ENCODE measurements around the gene SLC38A6.

Gene SLC38A6

DNA sequence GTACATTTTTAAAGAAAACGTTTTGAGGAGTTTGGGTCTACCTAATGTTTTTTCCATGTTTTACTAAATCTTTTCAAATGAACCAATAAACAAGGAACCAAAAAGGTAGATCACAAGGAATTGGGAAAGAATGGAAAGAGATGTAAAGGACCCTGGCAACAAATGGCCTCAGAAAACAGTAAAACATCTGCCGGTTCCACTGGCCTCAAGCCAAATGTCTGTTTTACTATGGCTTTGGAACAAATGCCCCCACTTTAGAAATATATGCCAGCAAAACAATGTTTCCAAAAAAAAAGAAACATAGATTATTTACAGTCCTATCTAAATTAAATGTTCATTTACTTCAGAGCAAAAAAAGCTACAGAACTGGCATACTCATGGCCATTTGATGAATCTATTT, 3.2 kb upstream of the SLC38A6 start:
- no peak for DNase-seq (ENCODE audit: low spot score)

DNA sequence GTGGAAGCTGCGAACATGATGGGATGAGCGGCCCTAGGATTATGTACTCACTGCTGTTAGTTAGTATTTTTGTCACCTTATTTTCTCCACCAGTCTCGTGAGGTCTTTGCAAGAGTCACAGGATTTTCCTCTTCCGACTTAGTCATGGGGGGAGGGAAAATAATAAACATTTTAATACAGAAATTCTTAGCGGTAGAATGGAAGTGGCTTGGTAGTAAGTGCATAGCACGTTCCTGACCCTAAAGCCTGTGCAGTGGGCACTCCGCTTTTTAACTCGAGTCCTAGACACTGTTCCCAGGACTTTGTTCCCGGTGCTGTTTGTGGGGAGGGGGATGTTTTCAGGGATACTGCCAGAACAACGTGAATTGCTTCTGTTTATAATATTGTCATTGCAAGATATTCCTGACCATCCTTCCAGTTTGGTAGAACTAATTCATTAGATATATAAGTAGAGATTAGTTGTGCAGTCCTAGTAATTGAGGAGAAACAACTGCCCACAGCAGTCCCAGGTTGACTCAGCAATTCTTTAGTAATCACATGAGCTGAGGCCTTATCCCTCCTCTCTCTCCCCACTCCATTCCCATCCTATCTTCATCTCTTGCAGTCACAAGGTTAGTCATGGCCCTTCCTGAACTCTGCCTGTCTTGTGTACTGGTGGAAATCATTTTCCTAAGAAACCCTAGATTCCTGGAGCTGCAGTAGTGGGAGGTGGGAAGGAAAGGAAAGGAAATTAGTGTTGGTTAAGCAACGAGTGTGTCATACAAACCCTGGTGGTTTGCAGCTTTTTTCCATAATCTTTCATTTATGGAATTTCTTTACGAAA, 799 bp downstream of the SLC38A6 start:
- peak; percentile 36 for DNase-seq (ENCODE audit: low spot score)

DNA sequence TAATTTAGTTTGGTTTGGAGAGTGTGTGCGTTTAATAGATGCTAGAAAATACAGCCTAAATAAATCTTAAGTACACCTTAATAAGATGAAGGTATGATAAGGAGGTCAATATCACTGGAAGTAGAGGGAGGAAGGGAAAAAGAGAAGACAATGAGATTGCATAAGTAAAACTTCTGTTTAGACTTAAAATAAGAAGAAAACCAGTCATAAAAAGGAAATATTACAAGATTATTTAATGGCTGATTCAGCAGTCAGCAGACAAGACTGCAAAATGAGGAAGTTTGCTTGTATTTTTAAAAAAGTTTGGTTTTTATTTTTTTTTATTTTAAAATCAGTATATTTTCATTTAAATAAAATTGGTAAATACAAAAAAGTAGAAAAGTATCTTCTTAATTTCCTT, 3.2 kb downstream of the SLC38A6 start:
- no peak for DNase-seq (ENCODE audit: low spot score)

DNA sequence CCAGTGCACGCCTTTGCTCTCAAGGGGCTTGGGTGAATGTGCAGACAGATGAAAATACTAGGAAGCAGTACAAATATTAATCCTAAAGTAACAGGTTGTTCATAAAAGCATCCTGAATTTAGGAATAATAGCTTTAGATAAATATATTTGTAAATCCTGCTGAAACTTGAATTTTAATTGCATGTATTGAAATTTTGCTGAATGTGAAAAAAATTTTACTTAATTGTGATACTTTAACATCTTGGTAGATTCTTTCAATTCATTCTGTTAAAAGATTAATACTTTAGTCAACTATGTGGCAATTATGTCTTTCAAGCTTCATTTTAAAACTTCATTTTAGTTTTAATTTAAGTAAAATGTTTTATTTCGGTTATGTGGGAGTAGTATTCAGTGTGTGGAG, 5.5 kb downstream of the SLC38A6 start:
- no peak for DNase-seq (ENCODE audit: low spot score)

DNA sequence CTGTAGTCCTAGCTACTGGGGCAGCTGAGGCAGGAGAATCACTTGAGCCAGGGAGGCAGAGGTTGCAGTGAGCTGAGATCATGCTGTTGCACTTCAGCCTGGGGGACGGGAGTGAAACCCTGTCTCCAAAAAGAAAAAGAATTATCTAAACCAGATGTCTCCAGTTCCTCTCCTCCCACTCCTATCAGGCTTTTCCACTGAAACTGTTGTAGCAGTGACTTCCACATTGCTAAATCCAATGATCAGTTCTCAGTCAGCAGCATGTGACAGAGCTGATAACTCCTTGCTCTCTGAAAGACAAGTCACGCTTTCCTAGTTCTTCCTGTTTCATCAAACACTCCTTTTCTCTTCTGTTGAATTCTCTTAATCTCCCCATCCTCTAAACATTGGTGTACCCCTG, 8.6 kb downstream of the SLC38A6 start:
- DNase-seq (ENCODE audit: low spot score) = no peak

DNA sequence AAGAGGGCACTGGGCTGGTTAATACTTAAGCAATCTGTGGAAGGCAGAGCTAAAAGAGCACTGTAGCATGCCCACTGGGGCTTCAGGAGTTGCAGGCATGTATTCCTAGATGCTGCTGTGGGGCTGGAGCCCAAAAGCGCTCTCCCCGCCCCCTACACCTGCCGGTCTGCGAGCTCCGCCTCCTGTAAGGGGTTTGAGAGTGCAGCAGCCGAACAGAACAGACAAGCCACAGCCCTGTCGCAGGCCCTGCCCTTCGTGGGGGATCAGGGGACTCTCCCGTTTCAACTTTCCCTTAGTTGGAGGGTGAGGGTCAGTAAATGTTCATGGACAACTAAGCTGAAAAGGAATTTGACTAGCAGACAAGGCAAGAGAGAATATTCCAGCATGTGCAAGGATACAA, 17.6 kb downstream of the SLC38A6 start:
- no peak for DNase-seq (ENCODE audit: low spot score)

DNA sequence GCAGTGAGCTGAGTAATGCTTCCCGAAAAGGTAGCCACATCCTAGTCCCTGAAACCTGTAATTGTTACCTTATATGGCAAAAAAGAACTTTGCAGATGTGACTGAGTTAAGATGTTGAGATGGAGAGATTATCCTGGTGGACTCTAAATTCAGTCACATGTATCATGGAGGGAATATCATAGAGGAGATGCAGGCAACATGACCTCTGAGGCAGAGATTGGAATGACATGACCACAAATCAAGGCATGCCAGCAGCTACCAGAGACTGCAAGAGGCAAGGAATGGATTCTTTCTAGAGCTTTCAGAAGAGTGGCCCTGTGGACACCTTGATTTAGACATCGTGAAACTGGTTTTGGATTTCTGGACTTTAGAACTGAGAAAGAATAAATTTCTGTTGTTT, 18.5 kb downstream of the SLC38A6 start:
- DNase-seq (ENCODE audit: low spot score) = no peak

DNA sequence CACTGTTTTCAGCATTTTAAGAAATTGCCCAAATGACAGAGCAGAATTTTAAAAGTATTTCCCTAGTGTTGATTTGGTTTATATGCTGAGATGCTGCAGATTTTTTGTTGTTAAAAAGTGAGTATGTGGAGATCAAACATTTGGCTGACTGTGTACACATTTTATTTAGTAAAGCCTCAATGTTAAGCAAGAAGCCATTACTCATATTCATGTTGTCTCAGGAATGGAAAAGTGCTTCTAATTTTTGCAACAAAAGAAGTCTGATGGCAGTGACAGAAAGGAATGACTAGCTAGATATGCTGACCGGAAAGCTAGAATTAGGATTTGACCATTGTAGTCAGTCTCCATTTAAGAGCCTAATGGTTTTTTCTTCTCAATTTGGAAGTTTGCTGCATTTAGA, 22.5 kb downstream of the SLC38A6 start:
- no peak for DNase-seq (ENCODE audit: low spot score)

DNA sequence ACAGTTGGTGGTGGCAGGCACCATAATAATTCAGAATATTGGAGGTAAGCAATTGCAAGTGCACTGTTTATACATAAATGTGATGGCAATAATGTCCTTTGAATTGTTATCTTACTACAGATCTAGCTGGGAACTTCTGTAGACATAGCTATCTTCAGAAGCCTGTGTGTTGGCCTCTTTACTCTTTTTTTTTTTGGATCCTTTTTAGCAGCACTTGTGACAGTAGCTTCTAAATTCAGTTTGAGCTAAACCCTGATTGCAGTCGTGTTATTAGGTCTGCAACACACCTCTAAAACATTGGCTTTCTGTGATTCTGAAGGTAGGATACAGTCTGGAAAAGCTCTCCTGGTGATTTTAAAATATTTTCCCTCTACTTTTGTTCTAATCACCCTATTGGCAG, 38.5 kb downstream of the SLC38A6 start:
- no peak for DNase-seq (ENCODE audit: low spot score)

DNA sequence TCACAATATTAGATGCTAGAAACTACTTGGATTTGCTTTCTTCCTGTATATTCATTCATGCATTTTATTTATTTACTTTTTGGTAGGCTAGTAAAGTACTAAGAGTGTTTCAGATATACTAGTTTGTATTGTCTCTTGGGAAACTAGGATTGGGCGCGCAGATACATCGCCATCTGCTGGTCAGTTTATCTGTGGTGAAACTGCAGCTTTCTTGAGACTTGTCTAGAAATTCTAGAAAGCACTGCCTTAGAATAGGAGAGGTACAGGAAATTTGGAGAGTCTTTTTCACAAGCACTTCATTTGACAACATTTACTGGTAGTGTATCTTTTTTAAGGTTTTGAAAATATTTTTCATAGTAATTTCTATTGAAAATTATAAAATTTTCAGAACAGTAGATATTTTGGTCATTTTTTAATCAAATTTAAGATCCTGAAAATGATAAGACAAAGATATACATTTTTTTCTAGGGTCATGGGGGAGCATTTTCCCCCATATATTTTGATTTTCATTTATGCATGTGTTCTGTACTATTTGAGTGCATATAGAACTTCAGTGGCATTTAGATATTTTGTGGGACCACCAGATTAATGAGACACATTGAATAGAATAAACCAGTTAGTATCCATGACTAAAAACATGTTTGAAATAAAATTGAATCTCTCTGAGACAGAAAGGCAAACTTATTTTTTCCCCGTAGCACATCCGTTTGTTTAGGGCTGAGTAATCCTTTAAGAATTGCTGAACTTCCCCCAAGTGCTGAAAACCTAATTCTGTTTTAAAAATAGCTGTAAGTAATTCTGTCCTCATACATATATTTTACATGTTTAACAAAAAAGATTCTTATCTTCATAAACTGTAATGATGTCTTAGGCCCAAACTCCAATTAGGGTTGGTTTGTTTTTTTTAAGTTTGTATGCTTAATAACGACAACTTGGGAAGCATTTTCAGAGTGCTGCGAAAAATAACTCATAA, 44.5 kb downstream of the SLC38A6 start:
- DNase-seq (ENCODE audit: low spot score) = peak; percentile 60

DNA sequence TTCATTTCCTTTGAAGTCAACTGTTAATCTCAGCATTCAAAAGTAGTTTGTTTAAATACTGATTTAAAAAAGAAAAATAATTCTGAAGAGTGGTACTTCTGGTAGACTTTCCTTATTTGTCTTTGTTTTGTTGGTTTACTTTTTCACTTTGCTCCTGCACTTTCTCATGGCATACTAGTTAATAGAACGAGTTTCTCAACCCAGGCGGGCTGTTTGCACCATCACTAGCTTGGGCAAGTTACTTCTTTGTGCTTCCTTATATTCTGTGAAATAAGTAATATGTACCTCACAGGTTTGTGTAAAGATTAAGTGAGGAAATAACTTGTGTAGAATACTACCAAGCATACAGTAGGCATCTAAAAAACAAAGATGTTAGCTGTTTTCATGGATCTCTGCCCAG, 45.5 kb downstream of the SLC38A6 start:
- DNase-seq (ENCODE audit: low spot score) = no peak

DNA sequence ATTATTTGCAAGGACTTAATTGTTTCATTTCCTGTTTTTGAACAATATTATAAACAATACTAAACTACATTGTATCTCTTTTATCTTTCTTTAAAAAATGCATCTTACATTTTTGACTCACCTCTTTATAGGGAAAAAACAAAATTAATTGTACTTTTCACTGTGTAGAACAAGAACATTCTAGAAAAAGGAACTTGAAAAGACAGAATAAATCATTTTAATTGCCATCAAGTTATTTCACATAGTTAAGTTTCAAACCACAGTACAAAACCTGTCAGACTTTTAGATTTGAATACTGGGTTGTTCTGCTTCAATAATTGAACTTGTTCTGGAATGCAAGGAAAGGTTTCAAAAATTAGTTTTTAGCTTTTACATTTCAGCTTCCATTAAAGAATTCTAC, 50.0 kb downstream of the SLC38A6 start:
- DNase-seq (ENCODE audit: low spot score) = no peak

DNA sequence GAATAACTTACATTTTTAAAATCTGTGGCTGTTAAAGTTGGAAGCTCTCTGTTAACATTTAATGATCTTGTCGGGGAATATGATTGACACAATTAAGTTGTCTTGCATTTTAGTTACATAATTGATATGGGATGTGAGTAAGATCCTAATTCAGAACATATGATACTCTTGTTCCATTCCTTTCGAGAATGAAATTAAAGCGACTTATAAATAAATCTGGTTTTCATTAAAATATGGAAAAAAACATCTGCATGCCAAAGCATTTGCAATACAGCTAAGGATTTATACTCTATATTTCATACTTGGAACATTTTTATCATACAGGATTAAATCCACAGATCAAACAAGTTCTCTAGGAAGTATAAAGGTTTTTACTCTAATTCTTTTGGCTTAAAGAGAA, 52.0 kb downstream of the SLC38A6 start:
- DNase-seq (ENCODE audit: low spot score) = no peak

DNA sequence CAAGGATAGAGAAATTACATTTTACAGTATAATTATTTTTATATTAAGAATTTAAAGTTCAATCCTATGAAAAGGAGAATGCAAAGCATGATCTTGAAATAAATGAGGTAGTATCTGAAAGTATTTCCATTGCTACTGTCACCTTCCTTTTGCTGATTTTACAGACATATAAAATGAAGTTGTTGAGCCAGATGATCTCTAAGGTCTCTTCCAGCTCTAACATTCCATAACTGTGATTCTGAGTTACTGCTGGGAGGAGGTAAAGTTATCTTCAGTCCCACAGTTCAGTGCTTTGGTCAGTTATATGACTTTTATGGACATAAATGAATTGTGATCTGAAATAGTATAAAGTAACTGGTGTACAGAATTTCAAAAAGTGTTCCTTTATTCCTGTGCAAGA, 52.8 kb downstream of the SLC38A6 start:
- no peak for DNase-seq (ENCODE audit: low spot score)

DNA sequence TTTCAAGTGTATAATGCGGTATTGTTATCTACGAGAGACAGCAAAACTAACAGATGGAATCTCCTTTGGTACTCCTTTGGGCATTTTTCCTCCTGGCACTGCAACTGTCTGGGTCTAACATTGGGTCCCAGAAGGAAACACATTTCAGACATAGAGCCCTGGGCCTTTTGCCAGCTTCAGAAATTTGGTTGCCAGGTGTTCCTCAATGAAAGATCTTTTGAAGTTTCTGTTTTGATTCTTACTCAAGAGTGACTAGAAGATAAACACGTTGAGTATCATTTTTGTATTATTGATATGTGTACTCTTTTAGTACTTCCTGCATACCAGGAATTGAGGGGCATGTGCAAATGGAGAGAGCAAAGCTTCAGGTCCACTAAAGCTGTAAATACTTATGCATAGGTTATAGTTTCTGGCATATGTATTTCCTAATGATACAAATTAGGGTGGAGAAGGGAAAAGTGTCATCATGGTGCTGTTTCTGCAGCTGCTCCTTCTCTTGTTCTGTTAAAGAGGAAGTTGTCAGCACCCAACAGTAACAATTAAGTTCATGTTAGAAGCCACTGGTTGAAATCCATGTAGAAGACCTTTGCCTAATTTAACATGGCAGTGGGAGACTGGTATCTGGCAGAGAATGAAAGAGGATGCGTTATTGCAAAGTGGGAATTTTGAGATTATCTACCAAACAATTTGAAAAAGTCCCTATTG, 53.5 kb downstream of the SLC38A6 start:
- no peak for DNase-seq (ENCODE audit: low spot score)

DNA sequence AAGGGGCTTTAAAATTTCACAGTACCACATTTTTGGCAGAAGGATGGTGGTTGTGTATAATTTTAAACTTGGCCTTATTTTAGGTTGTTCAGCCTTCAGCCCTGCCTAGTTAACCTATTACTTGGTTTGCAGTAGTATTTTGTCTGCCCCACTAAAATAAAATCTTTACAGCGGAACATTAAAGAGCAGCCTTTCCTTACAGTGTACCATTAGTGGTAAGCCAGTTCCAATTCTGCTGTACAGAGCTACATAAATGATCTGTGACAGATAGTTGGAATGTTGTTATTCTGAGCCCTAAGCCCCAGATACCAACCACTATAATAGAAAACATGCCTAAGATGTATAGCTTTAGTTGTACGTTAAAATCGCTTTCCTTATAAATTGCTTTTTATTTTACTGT, 56.2 kb downstream of the SLC38A6 start:
- no peak for DNase-seq (ENCODE audit: low spot score)

DNA sequence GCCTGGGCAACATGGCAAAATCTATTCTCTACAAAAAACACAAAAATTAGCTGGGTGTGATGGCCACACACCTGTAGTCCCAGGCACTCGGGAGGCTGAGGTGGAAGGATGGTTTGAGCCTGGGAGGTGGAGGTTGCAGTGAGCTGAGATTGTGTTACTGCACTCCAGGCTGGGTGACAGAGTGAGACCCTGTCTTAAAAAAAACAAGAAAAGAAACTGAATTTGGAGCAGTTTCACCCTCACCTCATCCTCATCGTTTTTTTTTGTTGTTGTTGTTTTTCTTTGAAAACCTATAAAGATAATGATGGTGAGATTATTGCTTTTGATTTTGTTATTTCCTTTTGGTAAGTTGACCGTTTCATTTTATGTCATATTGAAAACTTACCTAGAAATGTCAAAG, 60.7 kb downstream of the SLC38A6 start:
- DNase-seq (ENCODE audit: low spot score) = no peak

DNA sequence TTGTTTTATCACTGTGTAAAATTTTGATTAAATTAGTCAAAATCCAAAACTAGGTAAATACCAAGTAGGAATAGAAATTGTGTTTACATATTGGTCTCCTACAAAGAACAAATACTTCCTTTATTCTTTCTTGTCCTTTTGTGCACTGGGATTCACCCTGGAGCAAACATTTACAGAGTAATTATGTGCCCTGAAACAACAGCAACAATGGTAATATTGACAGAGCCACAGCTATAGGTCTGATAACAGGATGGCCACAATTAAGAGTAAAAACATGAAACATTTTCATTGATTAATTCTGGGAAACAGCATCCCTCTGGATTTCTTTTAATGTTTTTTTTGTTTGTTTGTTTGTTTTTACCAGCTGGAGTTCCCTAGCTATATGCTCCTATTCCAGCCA, 61.2 kb downstream of the SLC38A6 start:
- DNase-seq (ENCODE audit: low spot score) = no peak

DNA sequence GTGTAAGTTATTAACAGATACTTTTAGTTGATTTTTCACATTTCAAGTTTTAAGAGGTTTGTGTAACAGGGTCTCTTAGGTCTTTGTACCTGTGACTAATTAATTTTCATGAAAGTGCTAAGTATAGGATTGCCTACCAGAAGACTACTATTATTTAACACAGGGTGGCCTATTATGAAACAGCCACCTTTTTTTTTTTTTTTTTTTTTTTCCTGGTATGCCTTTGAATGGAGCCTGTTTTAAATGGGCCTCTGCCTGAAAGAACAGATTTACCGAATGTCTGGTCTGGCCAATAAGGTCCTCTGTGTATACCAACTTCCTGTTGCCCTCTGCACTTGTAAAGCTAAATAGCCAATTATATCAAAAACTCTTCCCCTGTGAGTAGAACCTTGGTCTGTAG, 62.5 kb downstream of the SLC38A6 start:
- DNase-seq (ENCODE audit: low spot score) = no peak

DNA sequence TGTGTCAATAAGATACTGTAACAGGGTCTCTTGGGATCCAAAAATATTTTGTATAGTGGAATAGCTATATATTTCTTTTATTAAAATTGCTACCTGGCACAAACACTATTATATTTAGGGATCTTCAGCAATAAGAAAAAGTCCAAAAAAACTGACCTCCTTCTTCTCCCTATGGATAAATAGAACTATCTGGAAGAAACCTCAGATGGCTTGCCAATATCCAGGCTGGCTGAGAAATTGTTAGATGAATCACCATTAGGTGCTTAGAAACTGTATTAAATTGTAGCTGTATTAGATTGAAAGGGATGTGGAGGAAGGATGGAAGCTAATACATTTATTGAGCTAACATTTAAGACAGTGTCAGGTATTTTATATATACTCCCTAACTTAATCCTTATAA, 66.0 kb downstream of the SLC38A6 start:
- no peak for DNase-seq (ENCODE audit: low spot score)

DNA sequence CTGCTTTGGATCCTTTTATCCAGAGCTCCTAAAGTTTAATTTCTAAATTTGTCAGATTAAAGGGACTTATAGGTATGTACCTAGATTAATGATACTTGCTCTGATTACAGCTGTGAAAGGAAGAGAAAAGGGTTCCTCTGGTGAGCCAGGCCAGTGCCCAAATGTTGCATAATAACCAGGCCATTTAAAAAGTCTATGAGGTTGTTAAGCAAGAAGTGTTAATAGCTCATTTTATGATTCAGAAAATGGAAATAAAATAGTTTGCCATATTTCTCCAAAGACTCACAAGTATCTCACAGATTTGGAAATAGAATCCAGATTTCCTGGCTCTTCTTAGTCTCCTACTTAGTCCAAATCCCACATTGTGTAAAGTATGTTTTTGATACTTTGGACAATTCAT, 67.6 kb downstream of the SLC38A6 start:
- DNase-seq (ENCODE audit: low spot score) = no peak

DNA sequence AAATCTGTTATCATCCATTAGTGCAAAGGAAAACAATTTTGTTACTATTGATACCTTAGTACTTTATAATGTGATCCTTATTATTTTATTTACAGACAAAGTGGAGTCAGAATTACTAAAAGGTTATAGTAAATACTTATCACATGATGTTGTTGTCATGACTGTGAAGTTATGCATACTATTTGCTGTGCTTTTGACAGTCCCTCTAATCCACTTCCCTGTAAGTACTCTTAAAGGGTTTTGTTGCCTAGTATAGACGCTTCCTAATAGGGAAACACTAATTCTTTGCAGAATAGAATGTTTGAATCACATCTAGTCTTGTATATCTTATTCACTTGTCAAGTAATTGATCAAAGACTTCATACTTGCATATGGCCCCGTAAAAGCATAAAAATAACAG, 69.4 kb downstream of the SLC38A6 start:
- no peak for DNase-seq (ENCODE audit: low spot score)

DNA sequence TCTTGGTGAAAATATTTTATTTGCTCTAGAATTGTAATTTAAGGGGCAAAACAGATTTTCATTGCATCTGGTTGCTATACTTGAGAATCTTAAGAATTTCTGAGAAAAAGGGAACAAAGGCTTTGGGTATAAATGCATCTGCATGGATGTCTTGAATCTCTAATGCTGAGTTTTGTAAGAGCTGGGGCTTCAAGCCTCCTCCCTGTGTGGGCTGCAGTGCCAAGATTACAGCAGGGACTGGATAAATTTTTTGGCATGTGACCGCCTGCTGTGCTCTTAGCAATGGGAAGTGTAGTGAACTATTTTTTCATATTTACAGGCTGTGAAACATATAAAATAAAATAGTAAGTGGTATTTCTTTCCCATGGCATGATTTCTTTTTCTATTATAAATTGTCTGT, 70.0 kb downstream of the SLC38A6 start:
- no peak for DNase-seq (ENCODE audit: low spot score)
